ENCODE results near the gene MAGI2. TPM values are rescaled to one million over a fixed set of nuclear protein-coding genes. Genes with fewer than 3 reads are reported as not detected.

MAGI2 gene
- polyA plus RNA-seq, 4 donors = 0.22 to 2.1 (median 1.5) TPM

DNA sequence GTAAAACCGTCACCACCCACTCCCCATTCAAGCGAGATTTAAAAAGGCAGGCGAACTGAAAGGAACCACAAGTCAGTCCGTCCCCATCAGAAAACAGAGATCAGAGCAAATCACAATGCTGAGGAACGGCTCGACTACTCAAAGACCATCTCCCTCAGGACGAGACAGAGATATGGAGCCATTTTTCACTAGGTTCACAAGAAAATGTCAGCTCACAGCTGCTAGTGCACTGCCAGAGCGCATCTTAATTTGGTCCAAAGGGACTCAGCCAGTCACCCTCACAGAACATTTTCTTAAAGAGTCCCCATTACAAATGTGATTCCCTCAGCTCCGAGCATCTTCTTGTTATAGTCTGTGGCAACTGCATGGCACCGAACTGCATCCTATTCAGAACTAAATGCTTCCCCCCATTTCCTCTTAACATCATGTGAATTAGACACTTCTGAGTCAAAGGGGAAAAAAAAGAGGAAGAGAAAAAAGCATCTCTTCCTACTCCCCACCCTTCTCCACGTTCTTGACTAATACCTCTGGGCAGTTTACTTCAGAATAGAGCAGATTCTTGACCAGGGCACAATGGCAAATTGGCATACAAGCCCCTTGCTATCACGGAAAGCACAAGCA is 683.9 kb downstream of the MAGI2 start:
- peak overlapping the region in 1 of 3 donors; percentile 11 for H3K4me3 ChIP-seq (ENCODE audit: low read depth in 1 of 3, low read length in 3 of 3)
- H3K27me3 ChIP-seq (ENCODE audit: control insufficient read depth in 3 of 3, insufficient read depth in 3 of 3, low read length in 3 of 3) = peaks cover 0 to 18% (median 0%) of the 10 kb centered on the region in 3 donors
- no peak for FAIRE-seq
- H3K9me3 ChIP-seq (ENCODE audit: control insufficient read depth in 2 of 2, insufficient read depth in 1 of 2, low read depth in 1 of 2, low read length in 1 of 2) = no peaks in the 10 kb centered on the region
- H3K27ac ChIP-seq (ENCODE audit: low read depth in 1 of 3, low read length in 2 of 3) = no peak overlapping the region
- no peaks in the 10 kb centered on the region for H3K4me1 ChIP-seq (ENCODE audit: control insufficient read depth in 3 of 3, insufficient read depth in 2 of 3, low read depth in 1 of 3, low read length in 2 of 3)
- peak in 1 of 2 donors; percentile 2 for DNase-seq
- no peaks in the 10 kb centered on the region for H3K36me3 ChIP-seq (ENCODE audit: control insufficient read depth in 3 of 3, insufficient read depth in 2 of 3, low read depth in 1 of 3, low read length in 3 of 3)
- WGBS, 3 donors = 6 to 10% (median 6%) methylated on average over 12 of the region's 12 CpGs

DNA sequence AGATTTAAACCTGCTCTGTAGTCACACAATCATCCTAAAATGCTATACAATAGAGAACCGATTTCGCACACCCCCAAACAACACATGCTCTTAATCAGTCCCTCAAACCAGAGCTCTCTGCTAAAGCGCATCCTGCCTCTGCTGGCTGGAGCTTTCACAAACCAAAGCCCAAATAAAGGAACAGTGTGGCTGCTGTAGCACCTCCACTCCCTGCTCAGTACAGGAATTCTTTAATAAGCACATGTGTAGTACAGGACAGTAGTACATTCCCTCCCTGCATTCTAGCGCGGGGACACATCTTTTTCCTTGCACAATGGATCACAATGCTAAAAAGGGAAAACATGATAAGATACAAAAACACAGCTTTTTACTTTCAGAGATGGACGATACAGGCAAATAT is 684.6 kb downstream of the MAGI2 start:
- FAIRE-seq = no peak
- no peak for DNase-seq
- Histone ChIP-seq H3K4me3 (ENCODE audit: low read depth in 1 of 3, low read length in 3 of 3) (no peak overlapping the region), H3K9me3 (ENCODE audit: control insufficient read depth in 2 of 2, insufficient read depth in 1 of 2, low read depth in 1 of 2, low read length in 1 of 2) (no peaks in the 10 kb centered on the region), H3K27ac (ENCODE audit: low read depth in 1 of 3, low read length in 2 of 3) (no peak overlapping the region), H3K36me3 (ENCODE audit: control insufficient read depth in 3 of 3, insufficient read depth in 2 of 3, low read depth in 1 of 3, low read length in 3 of 3) (no peaks in the 10 kb centered on the region), H3K4me1 (ENCODE audit: control insufficient read depth in 3 of 3, insufficient read depth in 2 of 3, low read depth in 1 of 3, low read length in 2 of 3) (no peaks in the 10 kb centered on the region), H3K27me3 (ENCODE audit: control insufficient read depth in 3 of 3, insufficient read depth in 3 of 3, low read length in 3 of 3) (peaks cover 0 to 16% (median 0%) of the 10 kb centered on the region in 3 donors)
- WGBS, 3 donors = 29 to 39% (median 30%) methylated on average over 6 of the region's 6 CpGs

GRCh38 chr7:78765943-78766729 is 687.3 kb downstream of the MAGI2 start:
- DNase-seq = no peak
- Histone ChIP-seq H3K4me1 (ENCODE audit: control insufficient read depth in 3 of 3, insufficient read depth in 2 of 3, low read depth in 1 of 3, low read length in 2 of 3) (no peaks in the 10 kb centered on the region), H3K4me3 (ENCODE audit: low read depth in 1 of 3, low read length in 3 of 3) (no peak overlapping the region), H3K9me3 (ENCODE audit: control insufficient read depth in 2 of 2, insufficient read depth in 1 of 2, low read depth in 1 of 2, low read length in 1 of 2) (no peaks in the 10 kb centered on the region), H3K36me3 (ENCODE audit: control insufficient read depth in 3 of 3, insufficient read depth in 2 of 3, low read depth in 1 of 3, low read length in 3 of 3) (no peaks in the 10 kb centered on the region), H3K27me3 (ENCODE audit: control insufficient read depth in 3 of 3, insufficient read depth in 3 of 3, low read length in 3 of 3) (peaks cover 0 to 14% (median 0%) of the 10 kb centered on the region in 3 donors), H3K27ac (ENCODE audit: low read depth in 1 of 3, low read length in 2 of 3) (no peak overlapping the region)
- no peak for FAIRE-seq
- 61 to 79% (median 64%) methylated on average over 4 of the region's 4 CpGs for WGBS, 3 donors

DNA sequence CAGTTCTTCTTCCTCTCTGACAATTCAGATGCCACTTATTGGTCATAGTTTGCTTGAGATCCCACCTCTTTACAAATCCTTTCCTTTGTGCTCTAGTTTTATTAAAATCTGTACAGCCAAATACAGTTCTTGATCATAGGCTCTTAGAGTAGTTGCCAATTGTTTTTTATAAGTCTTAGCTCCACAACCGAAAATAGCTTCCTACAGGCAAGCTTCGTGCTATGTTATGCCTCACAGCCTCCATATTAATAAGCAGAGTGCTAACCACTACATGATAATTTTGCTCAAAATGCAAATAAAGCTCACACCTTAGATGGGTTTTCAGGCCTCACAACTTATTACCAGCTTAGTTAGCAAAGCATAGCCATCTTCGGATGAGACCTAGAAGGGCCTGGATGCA is 688.9 kb downstream of the MAGI2 start:
- FAIRE-seq = no peak

DNA sequence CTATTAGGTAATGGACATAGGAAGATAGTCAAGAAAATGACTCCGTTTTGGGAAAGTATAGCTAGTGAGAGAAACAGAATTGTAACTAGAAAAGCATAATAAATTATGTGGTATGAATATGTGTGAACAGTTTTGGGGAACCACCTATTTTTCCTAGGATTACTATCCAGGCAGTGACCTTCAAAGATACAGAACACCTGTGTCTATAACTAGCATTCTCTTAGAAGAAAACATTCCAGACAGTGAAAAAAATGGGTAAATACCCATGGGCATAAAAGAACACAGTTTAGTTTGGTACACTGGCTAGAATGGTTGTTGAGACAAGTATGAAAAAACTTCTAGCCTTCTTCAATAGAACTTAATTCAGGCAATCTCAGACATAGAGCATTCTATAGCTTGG is 690.8 kb downstream of the MAGI2 start:
- FAIRE-seq = no peak
- 74 to 87% (median 82%) methylated on average over 1 of the region's 1 CpG for WGBS, 3 donors

More for the DNA sequence above, 688.9 kb downstream of the MAGI2 start:
- Histone ChIP-seq H3K27me3 (ENCODE audit: control insufficient read depth in 3 of 3, insufficient read depth in 3 of 3, low read length in 3 of 3) (peaks cover 0 to 8% (median 0%) of the 10 kb centered on the region in 3 donors), H3K4me3 (ENCODE audit: low read depth in 1 of 3, low read length in 3 of 3) (no peak overlapping the region), H3K27ac (ENCODE audit: low read depth in 1 of 3, low read length in 2 of 3) (no peak overlapping the region), H3K4me1 (ENCODE audit: control insufficient read depth in 3 of 3, insufficient read depth in 2 of 3, low read depth in 1 of 3, low read length in 2 of 3) (no peaks in the 10 kb centered on the region), H3K9me3 (ENCODE audit: control insufficient read depth in 2 of 2, insufficient read depth in 1 of 2, low read depth in 1 of 2, low read length in 1 of 2) (no peaks in the 10 kb centered on the region), H3K36me3 (ENCODE audit: control insufficient read depth in 3 of 3, insufficient read depth in 2 of 3, low read depth in 1 of 3, low read length in 3 of 3) (no peaks in the 10 kb centered on the region)
- WGBS, 3 donors = 86 to 90% (median 86%) methylated on average over 3 of the region's 3 CpGs
- no peak for DNase-seq

DNA sequence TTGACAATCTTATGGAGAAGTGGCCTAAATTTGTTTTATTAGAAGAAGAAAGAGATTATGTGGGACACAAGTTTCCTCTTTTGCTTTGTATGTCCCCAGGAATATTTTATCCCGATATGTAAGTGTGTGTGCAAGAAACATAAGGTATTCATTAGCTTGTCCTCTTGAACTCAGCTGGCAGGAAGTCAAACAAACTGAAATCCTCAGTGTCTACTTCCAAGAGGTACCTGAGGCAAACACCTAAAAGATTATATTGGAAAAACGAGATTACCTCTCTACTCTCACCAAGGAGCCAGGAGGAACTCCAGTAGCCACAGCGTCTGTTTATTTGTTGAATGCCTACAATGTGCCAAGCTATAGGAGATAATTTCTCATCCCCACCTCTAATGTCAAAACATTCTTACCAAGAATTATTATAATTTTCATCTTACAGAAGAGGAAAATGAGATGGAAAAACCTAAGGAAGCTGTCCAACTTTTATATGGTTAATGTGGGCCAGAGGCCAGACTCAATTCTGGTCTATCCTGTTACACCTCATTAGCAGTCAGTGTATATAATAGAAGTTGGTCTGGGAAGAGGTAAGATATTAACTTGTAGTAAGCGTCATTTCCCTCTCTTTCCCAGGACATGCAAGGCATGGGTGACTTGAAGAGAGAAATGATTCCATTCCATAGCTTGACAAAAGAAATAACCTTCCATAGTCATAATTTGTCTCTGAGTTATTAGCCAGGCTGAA is 692.7 kb downstream of the MAGI2 start:
- no peaks in the 10 kb centered on the region for H3K36me3 ChIP-seq (ENCODE audit: control insufficient read depth in 3 of 3, insufficient read depth in 2 of 3, low read depth in 1 of 3, low read length in 3 of 3)
- DNase-seq = no peak
- no peaks in the 10 kb centered on the region for H3K4me1 ChIP-seq (ENCODE audit: control insufficient read depth in 3 of 3, insufficient read depth in 2 of 3, low read depth in 1 of 3, low read length in 2 of 3)
- H3K4me3 ChIP-seq (ENCODE audit: low read depth in 1 of 3, low read length in 3 of 3) = no peak overlapping the region
- H3K9me3 ChIP-seq (ENCODE audit: control insufficient read depth in 2 of 2, insufficient read depth in 1 of 2, low read depth in 1 of 2, low read length in 1 of 2) = no peaks in the 10 kb centered on the region
- H3K27ac ChIP-seq (ENCODE audit: low read depth in 1 of 3, low read length in 2 of 3) = no peak overlapping the region
- WGBS, 3 donors = 15 to 59% (median 25%) methylated on average over 4 of the region's 4 CpGs
- no peak for FAIRE-seq
- H3K27me3 ChIP-seq (ENCODE audit: control insufficient read depth in 3 of 3, insufficient read depth in 3 of 3, low read length in 3 of 3) = no peaks in the 10 kb centered on the region

More for the DNA sequence above, 690.8 kb downstream of the MAGI2 start:
- H3K36me3 ChIP-seq (ENCODE audit: control insufficient read depth in 3 of 3, insufficient read depth in 2 of 3, low read depth in 1 of 3, low read length in 3 of 3) = no peaks in the 10 kb centered on the region
- no peaks in the 10 kb centered on the region for H3K27me3 ChIP-seq (ENCODE audit: control insufficient read depth in 3 of 3, insufficient read depth in 3 of 3, low read length in 3 of 3)
- H3K4me1 ChIP-seq (ENCODE audit: control insufficient read depth in 3 of 3, insufficient read depth in 2 of 3, low read depth in 1 of 3, low read length in 2 of 3) = no peaks in the 10 kb centered on the region
- H3K4me3 ChIP-seq (ENCODE audit: low read depth in 1 of 3, low read length in 3 of 3) = no peak overlapping the region
- no peak for DNase-seq
- H3K27ac ChIP-seq (ENCODE audit: low read depth in 1 of 3, low read length in 2 of 3) = no peak overlapping the region
- no peaks in the 10 kb centered on the region for H3K9me3 ChIP-seq (ENCODE audit: control insufficient read depth in 2 of 2, insufficient read depth in 1 of 2, low read depth in 1 of 2, low read length in 1 of 2)

DNA sequence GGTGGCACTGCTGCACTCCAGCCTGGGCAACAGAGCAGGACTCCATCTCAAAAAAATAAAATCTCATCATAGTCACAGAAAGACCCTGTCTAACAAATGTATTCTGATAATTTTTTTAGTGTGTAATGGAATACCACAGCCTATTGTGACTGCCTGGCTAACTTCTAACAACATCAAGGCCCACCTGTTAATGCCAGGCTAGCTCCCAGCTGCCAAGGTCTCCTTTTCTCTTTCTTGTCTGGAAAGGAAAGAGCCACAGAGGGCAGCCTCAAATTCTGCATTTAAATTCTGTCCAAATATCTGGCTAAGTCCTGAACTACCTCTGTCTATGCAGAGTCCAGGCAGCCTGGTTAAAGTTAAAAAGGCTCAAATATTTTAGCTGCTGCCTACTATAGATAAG is 700.9 kb downstream of the MAGI2 start:
- Histone ChIP-seq H3K4me1 (ENCODE audit: control insufficient read depth in 3 of 3, insufficient read depth in 2 of 3, low read depth in 1 of 3, low read length in 2 of 3) (no peaks in the 10 kb centered on the region), H3K27me3 (ENCODE audit: control insufficient read depth in 3 of 3, insufficient read depth in 3 of 3, low read length in 3 of 3) (no peaks in the 10 kb centered on the region), H3K9me3 (ENCODE audit: control insufficient read depth in 2 of 2, insufficient read depth in 1 of 2, low read depth in 1 of 2, low read length in 1 of 2) (no peaks in the 10 kb centered on the region), H3K36me3 (ENCODE audit: control insufficient read depth in 3 of 3, insufficient read depth in 2 of 3, low read depth in 1 of 3, low read length in 3 of 3) (no peaks in the 10 kb centered on the region), H3K27ac (ENCODE audit: low read depth in 1 of 3, low read length in 2 of 3) (no peak overlapping the region), H3K4me3 (ENCODE audit: low read depth in 1 of 3, low read length in 3 of 3) (no peak overlapping the region)
- FAIRE-seq (no peak), DNase-seq (no peak)

- no peak overlapping the region for H3K27ac ChIP-seq (ENCODE audit: low read depth in 1 of 3, low read length in 2 of 3)
- H3K36me3 ChIP-seq (ENCODE audit: control insufficient read depth in 3 of 3, insufficient read depth in 2 of 3, low read depth in 1 of 3, low read length in 3 of 3) = no peaks in the 10 kb centered on the region
- H3K9me3 ChIP-seq (ENCODE audit: control insufficient read depth in 2 of 2, insufficient read depth in 1 of 2, low read depth in 1 of 2, low read length in 1 of 2) = no peaks in the 10 kb centered on the region
- H3K4me1 ChIP-seq (ENCODE audit: control insufficient read depth in 3 of 3, insufficient read depth in 2 of 3, low read depth in 1 of 3, low read length in 2 of 3) = no peaks in the 10 kb centered on the region
- FAIRE-seq = no peak
- 75 to 83% (median 80%) methylated on average over 4 of the region's 4 CpGs for WGBS, 3 donors
- H3K27me3 ChIP-seq (ENCODE audit: control insufficient read depth in 3 of 3, insufficient read depth in 3 of 3, low read length in 3 of 3) = no peaks in the 10 kb centered on the region
- no peak overlapping the region for H3K4me3 ChIP-seq (ENCODE audit: low read depth in 1 of 3, low read length in 3 of 3)
- DNase-seq = no peak
Measured at GRCh38 chr7:78751253-78751652, 702.2 kb downstream of the MAGI2 start.
